Prostate gland (tissue), 2 donors: ENCODE data around the gene FHIT. TPM values are rescaled to one million over a fixed set of nuclear protein-coding genes. Genes with fewer than 3 reads are reported as not detected.
"Not testable (repeated sequence)": the region's sequence is repeated elsewhere in the genome, so short reads cannot be mapped to it uniquely, and the experiment has no call there.

Experiments used
- DNase-seq: peaks from one replicate; pipeline ENCODE4 v3.0.0-alpha.2; 2019; ENCODE audit warnings: low spot score
- H3K27ac ChIP-seq, 2 donors: fragments of 200-600 bp; sonication (generic); 2 replicates each; pipeline ENCODE4 v1.5.1; 2017 to 2019
- H3K27me3 ChIP-seq: fragments of 200-600 bp; sonication (generic); replicated peaks from 2 replicates; pipeline ENCODE4 v1.5.1; 2019; ENCODE audit not compliant: insufficient read depth
- H3K36me3 ChIP-seq, 2 donors: fragments of 200-600 bp; sonication (generic); 1 replicate in 1 of 2; 2 replicates in 1 of 2; pipeline versions ENCODE4 v1.5.1 to v1.8.1; 2017 to 2019
- H3K4me1 ChIP-seq: fragments of 200-600 bp; sonication (generic); replicated peaks from 2 replicates; pipeline ENCODE4 v1.5.1; 2019
- H3K4me3 ChIP-seq, 2 donors: fragments of 200-600 bp; sonication (generic); 2 replicates each; pipeline ENCODE4 v1.5.1; 2017 to 2019
- H3K9me3 ChIP-seq: fragments of 200-600 bp; sonication (generic); 2 replicates; pipeline ENCODE4 v1.5.1; 2017
- CTCF ChIP-seq, 4 experiments: fragments of 200-600 bp in 2 of 4; fragments of 450-650 bp in 2 of 4; sonication (generic) in 2 of 4; IDR thresholded peaks; 1 replicate in 3 of 4; 2 replicates in 1 of 4; pipeline ENCODE4 v1.5.1; 2016 to 2019; ENCODE audit warnings: antibody characterized with exemption in 4 of 4, mild to moderate bottlenecking in 2 of 4, moderate library complexity in 2 of 4
- POLR2A ChIP-seq: fragments of 450-650 bp; IDR thresholded peaks from one replicate; pipeline ENCODE4 v1.6.1; 2016; ENCODE audit warnings: antibody characterized with exemption, mild to moderate bottlenecking
- POLR2AphosphoS5 ChIP-seq: sonication (generic); formaldehyde crosslinking; IDR thresholded peaks from one replicate; pipeline ENCODE4 v1.6.1; 2017; ENCODE audit warnings: antibody characterized with exemption
- WGBS: methylation state at CpG from one replicate; pipeline ENCODE4 v1.1.5; 2018; 5-methylcytosine and 5-hydroxymethylcytosine counted together
- intact Hi-C: fragments of 100-400 bp; cut with DNase I; formaldehyde crosslinking; loops from one replicate; pipeline ENCODE4 v1.14.2; 2022
- total RNA-seq, 2 donors: library from RNA; depleted of rRNA; stranded (reverse); fragments of >200 nt; gene quantifications; one replicate each; pipeline ENCODE4 v1.1.0, GENCODE V29; 2016

Gene FHIT
- total RNA-seq, 2 donors from 2014 or later = 6.4 to 10.4 TPM

- Histone ChIP-seq H3K27ac (no peak overlapping the region), H3K27me3 (no peaks in the 10 kb centered on the region), H3K9me3 (no peaks in the 10 kb centered on the region), H3K36me3 (no peaks in the 10 kb centered on the region), H3K4me1 (no peaks in the 10 kb centered on the region), H3K4me3 (no peak overlapping the region)
- TF ChIP-seq POLR2AphosphoS5 (no peak), CTCF (IDR thresholded peaks at IDR 0.05) (no peak), POLR2A (no peak)
- intact Hi-C loops = no loop called here
- DNase-seq = no peak
- 68% methylated on average over 3 of the region's 3 CpGs for WGBS
Observed at GRCh38 chr3:60998858-60999257, 252.4 kb downstream of the FHIT start.

DNA sequence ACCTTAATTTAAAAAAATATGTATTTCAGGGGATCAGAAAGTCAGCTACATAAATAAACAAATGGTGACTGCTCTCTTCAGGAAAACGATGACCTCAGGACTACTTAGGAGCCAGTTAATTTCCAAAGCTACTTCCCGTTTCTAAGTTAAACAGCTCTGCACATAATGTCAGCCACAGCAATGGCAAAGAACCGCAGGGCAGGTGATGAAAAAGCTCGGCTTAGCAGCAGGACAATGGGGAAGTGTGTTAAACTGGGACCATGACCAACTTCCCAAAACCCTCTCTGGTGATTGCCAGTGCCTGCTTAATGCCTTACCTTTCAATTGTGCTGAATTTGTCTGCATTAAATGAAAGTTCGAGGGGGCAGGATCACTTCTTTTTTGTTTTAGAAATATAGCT, 258.9 kb downstream of the FHIT start:
- H3K36me3 ChIP-seq = no peaks in the 10 kb centered on the region
- H3K27ac ChIP-seq = no peak overlapping the region
- H3K4me3 ChIP-seq = no peak overlapping the region
- no peaks in the 10 kb centered on the region for H3K9me3 ChIP-seq
- H3K4me1 ChIP-seq = no peaks in the 10 kb centered on the region
- WGBS = 38% methylated on average over 5 of the region's 5 CpGs
- no peak for DNase-seq
- intact Hi-C loops = no loop called here
- no peaks in the 10 kb centered on the region for H3K27me3 ChIP-seq
- TF ChIP-seq POLR2A (no peak), POLR2AphosphoS5 (no peak), CTCF (IDR thresholded peaks at IDR 0.05) (no peak)

- H3K27me3 ChIP-seq = no peaks in the 10 kb centered on the region
- DNase-seq = no peak
- H3K27ac ChIP-seq = no peak overlapping the region
- no peaks in the 10 kb centered on the region for H3K9me3 ChIP-seq
- H3K36me3 ChIP-seq = no peaks in the 10 kb centered on the region
- WGBS = 86% methylated on average over 3 of the region's 3 CpGs
- no peak for TF ChIP-seq POLR2A
- TF ChIP-seq POLR2AphosphoS5 = no peak
- TF ChIP-seq CTCF (IDR thresholded peaks at IDR 0.05) = no peak
- intact Hi-C loops = no loop called here
- H3K4me1 ChIP-seq = no peaks in the 10 kb centered on the region
- no peak overlapping the region for H3K4me3 ChIP-seq
Observed at GRCh38 chr3:60990442-60990730, 260.9 kb downstream of the FHIT start.

- no peak for TF ChIP-seq CTCF (IDR thresholded peaks at IDR 0.05)
- no peak for TF ChIP-seq POLR2A
- TF ChIP-seq POLR2AphosphoS5 = no peak
- H3K27me3 ChIP-seq = no peaks in the 10 kb centered on the region
- no peak overlapping the region for H3K27ac ChIP-seq
- 71% methylated on average over 11 of the region's 11 CpGs for WGBS
- no peak overlapping the region for H3K4me3 ChIP-seq
- no peak for DNase-seq
- no peaks in the 10 kb centered on the region for H3K9me3 ChIP-seq
- H3K4me1 ChIP-seq = no peaks in the 10 kb centered on the region
- intact Hi-C loops = no loop called here
- no peaks in the 10 kb centered on the region for H3K36me3 ChIP-seq
Observed at GRCh38 chr3:60989626-60990441, 261.4 kb downstream of the FHIT start.

DNA sequence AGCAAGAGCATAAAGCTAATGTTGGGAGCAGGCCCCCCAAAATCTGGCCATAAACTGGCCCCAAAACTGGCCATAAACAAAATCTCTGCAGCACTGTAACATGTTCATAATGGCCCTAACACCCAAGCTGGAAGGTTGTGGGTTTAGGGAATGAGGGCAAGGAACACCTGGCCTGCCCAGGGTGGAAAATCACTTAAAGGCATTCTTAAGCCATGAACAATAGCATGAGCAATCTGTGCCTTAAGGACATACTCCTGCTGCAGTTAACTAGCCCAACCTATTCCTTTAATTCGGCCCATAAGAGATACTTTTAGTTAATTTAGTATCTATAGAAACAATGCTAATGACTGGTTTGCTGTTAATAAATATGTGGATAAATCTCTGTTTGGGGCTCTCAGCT, 264.1 kb downstream of the FHIT start:
- H3K27me3 ChIP-seq, intact Hi-C loops, H3K4me1 ChIP-seq, H3K4me3 ChIP-seq, DNase-seq, H3K36me3 ChIP-seq, H3K27ac ChIP-seq, H3K9me3 ChIP-seq: not testable (repeated sequence)
- WGBS = 91% methylated on average over 1 of the region's 1 CpG
